Fibroblast of skin of abdomen (primary cell): ENCODE measurements around the gene NLGN4X.
"Not testable (repeated sequence)": the region's sequence is repeated elsewhere in the genome, so short reads cannot be mapped to it uniquely, and the experiment has no call there.

Experiments used
- DNase-seq: peaks from one replicate; pipeline ENCODE4 v3.0.0-alpha.2; 2013

The NLGN4X gene

DNA sequence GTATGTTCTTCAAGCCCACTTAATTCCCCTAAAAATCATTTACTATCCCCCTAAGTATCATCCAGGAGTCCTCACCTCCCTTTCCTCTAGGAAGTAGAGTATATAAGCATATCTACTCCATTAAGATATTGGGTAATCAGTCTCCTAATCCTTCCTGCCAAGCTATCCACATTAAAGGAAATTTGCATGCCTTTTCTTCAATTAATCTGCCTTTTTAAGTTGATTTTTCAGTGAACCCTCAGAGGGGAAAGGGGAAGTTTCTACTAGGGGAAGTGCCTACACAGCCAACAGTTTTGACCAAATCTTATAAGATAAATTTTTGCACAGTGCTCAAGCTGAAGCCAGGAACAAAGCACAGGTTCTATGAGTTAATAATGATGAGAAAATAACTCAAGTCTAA is 222.8 kb downstream of the NLGN4X start:
- no peak for DNase-seq

DNA sequence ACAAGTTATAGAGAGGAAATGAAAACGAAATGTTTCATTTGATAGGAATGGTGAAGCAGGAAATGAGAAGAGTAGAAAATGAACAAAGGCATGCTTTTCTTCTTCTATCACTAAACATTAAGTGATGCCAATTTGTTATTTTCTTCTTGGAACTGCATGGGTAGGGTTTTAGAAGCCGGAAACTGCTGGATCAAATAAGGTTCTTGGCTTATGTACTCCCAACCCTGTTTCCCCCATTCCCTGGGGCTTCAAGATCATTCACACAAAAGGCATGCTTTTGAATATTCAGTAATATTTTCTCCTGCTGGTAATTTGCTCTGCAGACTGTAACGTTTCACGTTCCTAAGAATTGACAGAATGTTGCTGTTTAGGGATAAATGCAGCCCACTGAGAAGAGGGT is 224.1 kb downstream of the NLGN4X start:
- no peak for DNase-seq

DNA sequence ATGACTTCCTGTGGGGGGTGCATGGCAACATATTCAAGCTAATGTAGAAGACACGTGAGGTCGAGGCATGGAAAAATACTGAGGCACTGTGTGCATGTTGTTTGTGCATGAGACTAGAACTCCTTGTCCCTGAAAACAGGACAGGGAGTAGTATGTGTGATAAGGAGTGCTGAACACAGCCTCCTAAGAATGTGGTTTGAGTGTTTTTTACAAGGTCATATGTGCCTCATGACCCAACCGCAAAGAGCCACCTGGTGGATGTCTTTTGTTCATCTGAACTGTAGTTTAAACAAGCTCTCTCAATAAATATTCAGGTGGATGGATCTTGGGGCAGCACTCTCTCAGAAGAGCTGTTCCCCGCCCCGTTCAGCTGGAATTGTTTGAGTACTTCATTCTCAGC is 226.6 kb downstream of the NLGN4X start:
- no peak for DNase-seq

DNA sequence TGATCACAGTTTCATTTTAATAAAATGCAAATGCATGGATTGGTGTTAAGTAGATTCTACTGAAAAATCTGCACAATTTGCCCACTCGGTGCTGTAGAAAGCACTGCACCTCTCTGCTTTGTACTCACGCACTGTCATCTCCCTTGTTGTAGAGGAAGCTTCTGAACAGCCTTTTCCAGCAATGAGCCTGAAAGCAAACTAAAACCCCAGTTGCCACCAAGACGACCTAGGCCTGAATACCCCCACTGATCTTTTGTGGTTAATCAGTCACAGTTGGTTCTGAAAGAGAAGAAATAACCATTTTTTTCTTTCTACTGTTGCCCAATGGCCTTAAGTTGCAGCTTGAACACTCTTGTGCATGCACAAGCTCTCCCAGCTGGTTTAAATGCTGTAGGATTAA is 229.8 kb downstream of the NLGN4X start:
- DNase-seq: no peak

DNA sequence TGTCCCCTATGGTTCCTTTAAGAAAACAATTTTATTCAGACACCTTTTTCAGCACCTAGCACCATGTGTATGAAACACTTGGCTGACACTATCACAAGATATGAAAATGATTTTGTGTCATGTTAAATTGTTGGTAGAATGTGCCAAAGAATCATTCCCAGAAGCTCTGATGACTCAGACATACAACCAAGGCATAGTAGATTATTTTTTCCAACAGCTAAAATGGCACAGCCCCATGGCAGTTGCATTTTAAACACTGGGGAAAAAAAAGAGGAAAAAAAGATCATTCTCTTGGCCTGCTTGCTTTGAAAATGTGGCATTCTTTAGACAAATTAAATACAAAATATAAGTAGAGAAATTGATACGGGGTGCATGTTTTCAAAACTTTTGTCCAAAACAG is 230.2 kb downstream of the NLGN4X start:
- no peak for DNase-seq

DNA sequence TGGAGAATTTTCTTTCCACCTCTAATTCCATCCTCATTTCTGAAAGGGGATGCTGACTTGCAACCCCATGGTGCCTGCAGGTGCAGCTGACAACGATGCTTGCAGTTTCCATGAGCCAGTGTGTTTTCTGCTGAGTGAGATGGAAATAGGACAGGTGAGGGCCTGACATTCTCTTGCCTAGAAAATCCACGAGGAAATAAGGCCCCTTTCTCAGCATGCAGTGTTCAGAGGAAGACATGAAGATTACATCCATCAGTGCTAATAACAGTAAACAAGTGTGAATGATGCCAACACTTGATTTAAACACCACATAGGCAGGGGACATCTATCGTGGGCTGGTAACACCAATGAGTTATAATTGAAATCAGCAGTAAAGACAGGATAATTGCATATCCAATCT is 237.3 kb downstream of the NLGN4X start:
- no peak for DNase-seq

DNA sequence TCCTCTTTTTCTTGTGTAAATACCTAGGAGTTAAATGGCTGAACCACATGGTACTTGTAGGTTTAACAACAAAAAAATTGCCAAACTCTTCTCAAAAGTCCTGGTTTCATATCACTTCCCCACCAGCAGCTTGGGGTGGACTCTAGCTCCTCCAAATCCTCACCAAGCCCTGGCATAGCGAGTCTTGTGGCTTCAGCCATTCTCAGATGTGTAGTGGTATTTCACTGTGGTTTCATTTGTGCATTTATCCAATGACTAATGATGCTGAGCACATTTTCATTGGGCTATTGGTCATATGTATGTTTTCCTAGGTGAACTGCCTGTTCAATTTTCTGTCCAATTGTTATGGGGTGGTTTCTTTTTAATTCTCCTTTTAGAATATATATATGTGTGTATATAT is 249.3 kb downstream of the NLGN4X start:
- no peak for DNase-seq

DNA sequence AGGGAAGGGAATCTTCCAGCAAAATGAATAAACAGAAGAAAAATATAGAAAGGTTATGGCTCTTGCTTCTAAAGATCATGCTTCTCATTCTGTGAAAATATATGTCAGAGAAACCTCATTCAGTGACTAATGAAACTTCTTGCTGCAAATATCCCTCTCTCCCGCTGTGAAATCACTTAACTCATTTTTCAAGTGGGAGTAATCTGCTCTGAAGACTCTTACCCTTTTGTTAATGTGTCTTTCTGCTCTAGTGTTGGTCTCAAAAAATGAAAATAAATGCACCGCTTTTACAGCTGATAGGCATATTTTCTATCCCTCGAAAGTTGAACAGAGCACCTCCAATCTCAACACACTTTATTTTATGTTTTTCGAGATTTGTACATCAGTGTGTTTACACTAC is 252.3 kb downstream of the NLGN4X start:
- DNase-seq: no peak

DNA sequence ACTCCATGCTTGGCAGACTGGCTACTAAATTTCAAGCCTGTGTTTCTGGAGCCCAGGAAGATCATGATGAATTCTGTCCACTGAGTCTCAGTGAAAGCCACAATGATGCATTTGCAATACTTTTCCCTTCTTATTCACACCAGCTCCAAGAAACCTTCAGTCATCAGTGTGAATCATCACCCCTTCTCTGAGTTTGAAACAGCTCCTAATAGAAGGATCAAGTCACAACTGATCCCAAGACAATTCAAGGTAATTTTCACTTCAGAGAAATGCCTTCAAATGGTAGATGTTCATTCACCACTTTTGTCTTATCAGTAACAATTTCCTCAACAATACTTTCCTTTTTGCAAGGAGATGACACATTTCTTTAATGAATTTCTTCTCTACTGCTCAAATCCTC is 257.4 kb downstream of the NLGN4X start:
- DNase-seq: no peak

DNA sequence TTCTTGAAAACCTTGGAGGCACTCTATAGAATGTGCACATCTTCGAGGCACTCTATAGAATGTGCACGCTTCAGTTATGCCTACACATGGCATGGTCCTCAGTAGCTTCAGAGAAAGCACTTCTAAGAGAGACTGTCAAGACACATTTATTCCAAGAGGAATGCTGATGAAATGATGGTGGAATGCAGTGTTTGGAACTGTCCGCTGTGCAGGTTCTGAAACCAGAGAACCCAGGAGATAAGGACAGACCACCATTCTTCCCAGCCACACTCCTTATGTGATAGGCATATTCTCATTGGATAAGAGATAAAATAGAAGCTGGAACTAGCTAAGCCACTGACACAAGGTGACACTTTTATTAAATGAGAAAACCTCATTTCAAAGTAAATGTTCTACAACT is 263.3 kb downstream of the NLGN4X start:
- DNase-seq: no peak

DNA sequence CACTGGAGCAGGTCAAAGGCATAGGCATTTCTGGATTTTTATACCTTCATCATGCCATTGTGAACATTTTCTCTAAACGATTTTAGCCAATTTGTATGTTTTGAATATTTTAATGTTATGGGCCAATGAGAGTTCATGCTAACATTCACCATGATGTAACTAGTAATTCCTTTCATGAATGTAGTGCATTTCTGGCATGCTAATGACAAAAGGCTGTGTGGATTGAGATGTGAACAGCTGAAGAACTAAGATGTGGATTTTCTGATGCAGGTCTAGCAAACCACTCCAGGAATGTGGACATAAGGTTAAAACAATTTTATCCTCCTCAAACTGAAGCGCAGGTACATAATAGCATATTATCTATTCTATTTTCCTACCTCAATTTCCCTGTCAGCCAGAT is 269.4 kb downstream of the NLGN4X start:
- no peak for DNase-seq

DNA sequence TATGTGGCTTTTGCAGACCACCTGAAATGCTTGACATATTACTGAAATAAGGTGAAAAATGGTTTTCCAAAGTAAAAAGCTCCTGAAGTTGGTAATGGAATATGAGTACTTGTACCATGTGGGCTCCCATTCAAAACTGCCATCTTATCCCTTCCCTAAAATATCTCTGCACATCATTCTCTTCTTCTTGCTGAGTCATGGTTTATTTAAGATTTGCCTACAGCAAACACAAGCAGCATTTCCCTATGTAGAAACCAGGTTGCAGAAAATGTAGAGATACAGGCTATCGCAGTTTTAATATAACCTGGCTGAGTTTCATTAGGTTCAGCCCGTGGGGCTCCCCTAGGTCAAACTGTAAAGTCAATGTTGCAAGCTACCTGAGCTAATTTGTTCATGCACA is 270.1 kb downstream of the NLGN4X start:
- DNase-seq: no peak

DNA sequence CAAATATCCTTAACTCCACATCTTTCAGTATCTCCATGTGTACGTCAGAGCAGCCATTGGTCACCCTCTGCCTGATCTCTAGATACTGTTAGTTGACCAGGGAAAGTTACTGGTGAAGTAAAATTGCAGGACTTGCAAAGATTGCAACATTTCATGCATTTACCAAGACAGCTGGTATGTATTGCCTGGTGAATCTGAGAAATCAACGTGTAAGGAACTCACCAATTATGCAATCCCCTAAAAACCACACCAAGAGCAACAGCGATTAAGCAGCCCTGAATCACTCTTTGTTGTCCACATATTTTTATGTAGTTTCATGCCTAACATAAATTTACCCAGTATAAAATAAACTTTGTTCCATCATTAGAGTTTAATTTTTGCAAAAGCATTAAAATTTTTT is 271.2 kb downstream of the NLGN4X start:
- peak; percentile 61 for DNase-seq

DNA sequence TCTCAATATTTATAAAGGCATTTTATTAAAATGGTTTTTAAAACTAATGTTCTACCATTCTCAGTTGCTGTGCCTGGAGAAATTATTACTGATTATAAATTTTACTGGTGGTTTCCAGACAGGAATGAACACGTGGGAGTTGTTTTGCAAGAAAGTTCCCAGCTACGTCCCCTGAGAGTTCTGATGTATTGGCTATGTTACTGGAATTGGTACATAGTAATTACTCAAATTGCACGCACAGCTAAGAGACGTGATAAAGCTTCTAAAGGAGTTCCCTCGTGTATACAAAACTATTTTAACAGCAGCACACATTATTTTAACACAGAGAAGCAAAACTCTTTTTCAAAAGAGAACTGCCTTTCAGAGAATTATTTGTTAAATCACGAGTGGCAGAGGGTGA is 292.2 kb downstream of the NLGN4X start:
- peak; percentile 50 for DNase-seq

DNA sequence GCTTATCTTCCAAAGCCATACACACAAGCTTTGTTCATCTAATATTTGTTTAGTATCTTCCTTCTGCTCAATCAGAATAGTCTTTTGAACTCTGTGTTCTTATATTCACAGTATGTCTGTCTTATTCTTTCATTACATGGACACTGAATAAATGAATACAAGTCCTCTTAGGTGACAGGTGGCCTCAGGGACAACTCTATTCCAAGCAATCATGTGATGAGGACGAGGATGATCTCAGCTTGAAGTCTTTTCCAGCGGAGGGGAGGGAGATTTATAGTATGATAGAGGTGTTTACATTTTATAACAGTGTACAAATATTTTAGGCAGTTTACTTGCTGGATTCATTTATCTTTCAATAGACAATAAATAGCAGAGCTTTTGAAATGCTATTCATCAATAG is 300.4 kb downstream of the NLGN4X start:
- DNase-seq: no peak

DNA sequence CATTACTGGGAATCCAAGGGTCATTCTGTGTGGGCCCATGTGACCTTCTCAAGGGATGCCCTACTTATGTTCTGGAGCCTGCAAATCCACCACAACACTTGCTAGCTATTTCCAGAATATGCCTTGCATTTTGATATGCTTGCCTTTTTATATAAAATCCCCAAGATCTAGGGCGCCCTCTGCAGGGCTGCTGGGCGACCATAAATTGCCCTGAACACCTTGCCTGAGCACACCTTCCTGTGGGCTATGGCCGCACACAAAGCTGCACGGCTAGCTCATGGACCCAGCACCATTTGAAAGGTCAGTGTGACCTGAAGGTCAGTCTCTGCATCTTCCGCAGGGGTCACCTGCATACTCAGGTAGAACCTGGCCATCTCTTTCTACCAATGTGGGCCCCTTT is 311.7 kb downstream of the NLGN4X start:
- no peak for DNase-seq

DNA sequence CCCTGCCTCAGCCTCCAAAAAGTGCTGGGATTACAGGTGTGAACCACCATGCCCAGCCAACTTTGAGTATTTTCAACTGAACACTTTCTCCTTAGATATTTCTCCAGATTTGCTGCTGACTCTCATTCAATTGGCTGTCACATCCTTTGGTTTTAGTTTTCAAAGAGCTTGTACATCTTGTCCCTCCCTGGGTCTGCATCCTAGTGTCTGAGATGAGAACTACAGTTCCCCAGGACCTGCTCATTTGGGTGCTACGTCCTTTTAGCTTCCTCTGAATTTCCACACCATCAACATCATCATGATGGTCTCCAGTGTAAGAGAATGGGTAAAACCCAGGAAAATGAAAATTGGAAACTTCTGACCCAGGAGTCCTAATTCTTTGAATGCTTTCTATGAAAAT is 312.9 kb downstream of the NLGN4X start:
- DNase-seq: no peak

DNA sequence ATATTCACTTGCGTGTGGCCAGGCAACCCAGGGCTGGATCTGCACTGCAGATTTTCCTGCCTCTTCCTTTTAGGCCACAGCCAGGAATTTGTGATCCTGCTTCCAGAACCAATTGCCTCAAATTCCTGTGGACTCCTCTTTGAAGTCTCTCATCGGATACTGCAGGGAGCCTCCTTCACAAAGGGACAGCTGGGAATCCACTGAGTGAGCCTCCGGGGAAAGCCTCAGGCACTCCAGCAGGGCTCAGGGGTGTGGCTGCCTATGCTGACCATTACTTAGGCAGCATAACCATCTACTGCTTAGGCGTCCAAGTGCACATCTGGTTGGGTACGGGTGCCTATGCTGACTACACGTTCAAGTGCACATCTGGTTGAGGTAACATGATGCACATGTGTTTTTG is 321.5 kb downstream of the NLGN4X start:
- no peak for DNase-seq

DNA sequence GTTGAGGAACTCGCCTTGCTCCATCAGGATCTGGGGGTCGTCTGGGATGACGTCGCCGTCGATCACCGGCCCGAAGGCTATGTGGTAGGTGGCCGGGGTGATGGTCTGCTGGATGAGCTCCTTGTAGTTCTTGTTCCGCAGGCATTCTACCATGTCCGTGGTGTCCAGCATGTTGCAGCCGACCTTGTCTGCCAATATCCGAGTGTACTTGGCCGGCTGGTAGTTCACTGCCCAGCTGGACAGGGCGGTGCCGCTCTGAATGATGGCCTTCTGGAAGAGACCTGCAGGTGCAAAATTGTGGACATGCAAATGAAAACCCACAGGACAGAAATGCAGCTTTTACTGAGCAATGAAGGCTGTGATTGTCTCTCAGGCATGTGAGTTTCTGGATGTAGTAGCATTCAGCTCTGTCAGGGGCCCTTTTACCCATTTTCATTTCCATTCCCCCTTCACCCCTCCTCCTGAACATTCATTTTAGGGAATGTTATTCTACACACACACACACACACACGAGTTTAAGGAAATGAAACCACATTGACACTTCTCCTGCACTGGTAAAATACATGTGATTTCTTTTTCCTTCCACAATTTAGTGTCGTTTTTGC is 325.0 kb downstream of the NLGN4X start:
- not testable (repeated sequence) for DNase-seq

DNA sequence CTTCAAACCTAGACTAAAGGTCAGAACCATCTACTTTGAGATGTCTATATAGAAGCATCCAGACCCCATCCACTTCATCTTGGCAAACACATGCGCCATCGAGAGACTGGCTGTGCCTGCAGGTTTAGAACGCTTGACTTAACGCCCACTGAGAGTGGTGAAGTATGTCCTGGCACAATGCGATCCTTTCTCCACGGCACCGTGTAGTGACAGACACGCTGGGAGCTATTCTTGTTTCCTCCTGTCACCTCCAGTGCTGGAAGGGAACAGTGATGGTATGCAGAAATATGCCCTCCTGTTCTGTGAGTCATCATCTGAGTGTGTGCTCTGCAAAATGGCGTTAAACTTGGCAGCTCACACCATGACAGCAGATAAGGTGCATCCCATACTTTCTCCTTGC is 330.2 kb downstream of the NLGN4X start:
- DNase-seq: no peak

DNA sequence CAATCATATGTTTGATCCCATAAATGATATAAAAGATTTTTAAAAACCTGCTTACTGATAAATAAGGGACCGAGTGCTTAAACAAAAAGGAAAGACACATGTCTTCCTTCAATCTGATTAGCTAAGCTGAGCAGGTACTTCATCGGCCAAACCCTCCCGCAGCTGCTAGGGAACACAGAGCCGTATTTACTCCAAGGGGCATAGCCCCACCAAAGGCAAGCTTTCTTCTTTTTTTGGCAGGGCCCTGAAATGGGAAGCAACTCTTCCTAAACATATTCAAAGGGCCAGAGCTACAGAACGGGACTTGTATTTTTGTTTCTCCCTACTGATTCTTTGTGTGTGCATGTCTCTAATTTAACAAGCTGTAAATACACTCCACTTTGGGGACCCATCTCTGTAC is 337.3 kb downstream of the NLGN4X start:
- no peak for DNase-seq

DNA sequence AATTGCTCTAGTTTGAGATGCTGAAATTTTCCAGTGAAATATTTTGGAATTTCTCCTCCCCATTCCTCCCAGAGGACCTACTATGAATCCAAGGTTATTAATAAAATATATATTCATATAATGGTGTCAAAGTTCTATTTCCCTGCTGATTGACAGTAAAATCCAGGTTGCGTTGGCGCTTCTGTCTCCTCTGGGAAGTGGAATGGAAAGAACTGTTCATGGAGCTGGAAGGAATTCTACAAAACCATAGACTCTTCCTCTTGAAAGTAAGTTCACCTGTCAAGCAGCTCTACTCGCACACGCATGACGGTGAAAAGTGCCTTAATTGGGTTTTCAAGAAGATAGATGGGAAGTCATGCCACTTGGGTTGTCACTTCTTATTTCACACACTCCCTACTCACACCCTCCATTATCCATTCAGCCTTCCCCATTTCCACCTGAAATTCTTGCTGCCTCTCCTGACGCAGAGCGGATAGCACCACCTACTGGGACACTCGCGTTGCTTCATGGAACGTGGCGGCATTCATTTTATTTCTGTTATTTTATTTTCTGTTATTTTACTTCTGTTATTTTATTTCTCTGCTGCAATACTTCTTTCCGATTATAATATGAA is 351.6 kb downstream of the NLGN4X start:
- DNase-seq: peak; percentile 10

DNA sequence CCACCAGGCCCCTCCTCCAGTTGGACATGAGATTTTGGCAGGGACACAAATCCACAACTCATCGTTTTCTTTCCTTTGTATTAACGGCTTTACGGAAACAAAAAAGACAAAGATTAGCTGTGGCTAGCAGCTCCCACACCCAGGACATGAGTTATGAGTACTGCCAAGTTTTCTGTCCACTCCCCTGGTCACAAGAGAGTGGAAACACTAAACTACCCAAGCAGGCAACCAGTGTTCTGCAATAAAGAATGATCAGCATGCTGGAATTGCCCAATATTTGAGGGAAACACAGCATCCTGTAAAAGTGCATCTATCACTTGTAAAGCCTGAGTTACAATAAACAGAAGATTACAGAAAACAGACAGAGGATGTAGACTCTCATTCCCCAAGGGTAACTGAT is 358.4 kb downstream of the NLGN4X start:
- peak; percentile 1 for DNase-seq

DNA sequence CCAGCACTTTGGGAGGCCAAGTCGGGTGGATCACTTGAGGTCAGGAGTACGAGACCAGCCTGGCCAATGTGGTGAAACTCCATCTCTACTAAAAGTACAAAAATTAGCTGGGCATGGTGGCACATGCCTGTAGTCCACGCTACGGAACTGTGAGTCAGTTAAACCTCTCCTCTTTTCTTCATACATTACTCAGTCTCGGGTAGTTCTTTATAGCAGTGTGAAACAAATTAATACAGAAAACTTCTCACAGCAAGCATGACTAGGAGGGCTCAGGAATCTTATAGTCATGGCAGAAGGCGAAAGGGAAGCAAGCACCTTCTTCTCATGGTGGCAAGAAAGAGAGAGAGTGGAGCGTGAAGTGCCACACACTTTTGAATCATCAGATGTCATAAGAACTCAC is 358.9 kb downstream of the NLGN4X start:
- no peak for DNase-seq

DNA sequence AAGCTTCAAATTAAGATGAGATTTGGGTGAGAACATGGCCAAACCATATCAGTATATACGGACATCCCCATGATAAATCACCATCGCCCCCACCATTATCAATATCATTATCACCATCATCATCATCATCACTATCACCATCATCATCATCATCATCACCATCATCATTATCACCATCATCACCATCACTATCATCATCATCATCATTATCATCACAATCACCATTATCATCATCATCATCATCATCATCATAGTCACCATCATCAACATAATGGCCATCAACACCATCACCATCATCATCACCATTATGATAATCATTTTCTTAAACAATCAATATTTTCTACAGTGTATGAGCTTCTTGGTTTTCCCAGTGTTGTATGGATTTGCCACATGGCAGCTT is 360.9 kb downstream of the NLGN4X start:
- DNase-seq: no peak
